ENCODE results near the gene EYA3.
"Not testable (repeated sequence)": the region's sequence is repeated elsewhere in the genome, so short reads cannot be mapped to it uniquely, and the experiment has no call there.

Gene EYA3

GRCh38 chr1:28027238-28027637 is 61.2 kb downstream of the EYA3 start:
- no peak for DNase-seq

DNA sequence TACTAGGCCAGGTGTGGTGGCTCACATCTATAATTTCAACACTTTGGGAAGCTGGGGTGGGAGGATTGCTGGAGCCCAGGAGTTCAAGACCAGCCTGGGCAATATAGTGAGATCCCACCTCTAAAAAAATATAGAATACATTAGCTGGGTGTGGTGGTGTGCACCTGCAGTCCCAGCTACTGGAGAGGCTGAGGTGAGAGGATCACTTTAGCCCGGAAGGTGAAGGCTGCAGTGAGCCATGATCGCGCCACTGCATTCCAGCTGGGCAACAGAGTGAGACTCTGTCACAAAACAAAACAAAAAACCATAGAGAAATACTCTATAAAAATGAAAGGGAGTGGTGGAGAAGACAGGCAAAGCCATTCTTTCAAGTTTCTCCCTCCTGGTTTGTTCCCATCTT is 62.1 kb downstream of the EYA3 start:
- DNase-seq = no peak

- no peak for DNase-seq
These were observed 67.3 kb downstream of the EYA3 start for GRCh38 chr1:28021064-28021463.

- no peak for DNase-seq
These were observed 77.4 kb downstream of the EYA3 start for GRCh38 chr1:28010969-28011368.

- DNase-seq = not testable (repeated sequence)
These were observed 85.3 kb downstream of the EYA3 start for GRCh38 chr1:28003117-28003516.

DNA sequence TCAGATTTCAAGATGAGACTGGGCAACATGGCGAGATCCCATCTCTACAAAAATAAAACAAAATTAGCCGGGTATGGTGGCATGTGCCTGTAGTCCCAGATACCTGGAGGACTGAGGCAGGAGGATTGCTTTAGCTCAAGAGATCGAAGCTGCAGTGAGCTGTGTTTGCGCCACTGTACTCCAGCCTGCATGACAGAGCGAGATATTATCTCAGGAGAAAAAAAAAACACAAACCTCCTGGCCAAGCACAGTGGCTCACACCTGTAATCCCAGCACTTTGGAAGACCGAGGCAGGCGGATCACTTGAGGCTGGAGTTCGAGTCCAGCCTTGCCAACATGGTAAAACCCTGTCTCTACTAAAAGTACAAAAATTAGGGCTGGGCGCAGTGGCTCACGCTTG is 85.8 kb downstream of the EYA3 start:
- DNase-seq = no peak

DNA sequence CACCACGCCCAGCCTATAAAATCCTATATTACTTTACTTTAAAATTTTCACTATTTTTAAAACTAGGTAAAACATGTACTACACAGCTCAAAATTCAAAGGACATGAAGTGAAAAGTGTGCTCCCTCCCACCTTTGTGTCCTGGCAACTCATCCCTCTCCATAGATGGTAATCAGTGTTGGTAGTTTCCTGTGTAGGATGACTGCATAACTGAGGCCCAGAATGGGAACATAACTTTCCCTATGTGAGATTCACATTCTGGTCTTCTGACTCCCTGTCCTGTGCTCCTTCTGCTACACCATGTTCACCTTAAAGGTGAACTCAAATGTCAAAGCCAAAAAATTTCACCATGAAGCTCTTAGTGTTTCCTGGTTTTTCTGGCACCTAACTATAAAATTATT is 89.4 kb downstream of the EYA3 start:
- DNase-seq = no peak

DNA sequence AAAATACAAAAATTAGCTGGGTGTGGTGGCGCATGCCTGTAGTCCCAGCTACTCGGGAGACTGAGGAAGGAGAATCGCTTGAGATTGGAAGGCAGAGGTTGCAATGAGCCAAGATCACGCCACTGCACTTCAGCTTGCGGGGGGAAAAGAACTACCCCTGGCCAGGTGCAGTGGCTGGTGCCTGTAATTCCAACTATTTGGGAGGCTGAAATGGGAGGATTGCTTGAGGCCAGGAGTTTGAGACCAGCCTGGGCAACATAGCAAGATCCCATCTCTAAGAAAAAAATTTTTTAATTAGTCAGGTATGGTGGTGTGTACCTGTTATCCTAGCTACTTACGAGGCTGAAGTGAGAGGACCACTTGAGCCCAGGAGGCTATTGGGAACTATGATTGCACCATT is 93.9 kb downstream of the EYA3 start:
- DNase-seq = not testable (repeated sequence)

GRCh38 chr1:27994060-27994459 is 94.3 kb downstream of the EYA3 start:
- DNase-seq = no peak

- DNase-seq = no peak
These were observed 95.2 kb downstream of the EYA3 start for GRCh38 chr1:27993241-27993640.

DNA sequence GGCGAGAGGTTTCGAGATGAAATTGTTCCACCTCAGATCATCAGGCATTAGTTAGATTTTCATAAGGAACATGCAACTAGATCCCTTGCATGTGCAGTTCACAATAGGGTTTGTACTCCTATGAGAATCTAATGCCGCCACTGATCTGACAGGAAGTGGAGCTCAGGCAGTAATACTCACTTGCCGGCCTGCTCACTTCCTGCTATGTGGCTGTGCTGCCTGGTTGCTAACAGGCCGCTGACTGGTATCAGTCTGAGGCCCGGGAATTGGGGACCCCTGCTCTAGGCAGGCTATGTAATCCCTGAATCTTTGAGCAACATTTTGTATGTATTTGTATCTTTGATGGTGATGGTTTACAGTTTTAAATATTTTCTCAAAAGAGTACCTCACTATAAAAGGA is 96.1 kb downstream of the EYA3 start:
- no peak for DNase-seq

- DNase-seq = no peak
These were observed 97.4 kb downstream of the EYA3 start for GRCh38 chr1:27990920-27991537.

GRCh38 chr1:27981145-27981544 is 107.3 kb downstream of the EYA3 start:
- no peak for DNase-seq

GRCh38 chr1:27980216-27980845 is 108.1 kb downstream of the EYA3 start:
- no peak for DNase-seq

DNA sequence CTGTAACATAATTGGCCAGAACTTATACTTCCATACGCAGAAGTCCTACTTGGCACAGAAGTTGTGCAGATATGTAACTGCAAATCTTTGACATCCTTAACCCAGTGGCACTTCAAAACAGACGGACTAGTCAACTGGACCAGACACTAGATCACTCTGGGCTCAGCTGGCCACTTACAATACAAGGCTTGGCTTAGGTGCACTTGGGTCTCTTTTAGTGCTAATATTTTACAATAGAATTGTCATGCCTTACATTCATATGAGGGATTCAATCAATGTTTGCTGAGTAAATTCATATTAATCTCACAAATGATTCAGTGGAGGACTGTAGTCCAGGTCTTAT is 108.6 kb downstream of the EYA3 start:
- no peak for DNase-seq

- DNase-seq = peak; percentile 45
These were observed 109.1 kb downstream of the EYA3 start for GRCh38 chr1:27979151-27979858.

DNA sequence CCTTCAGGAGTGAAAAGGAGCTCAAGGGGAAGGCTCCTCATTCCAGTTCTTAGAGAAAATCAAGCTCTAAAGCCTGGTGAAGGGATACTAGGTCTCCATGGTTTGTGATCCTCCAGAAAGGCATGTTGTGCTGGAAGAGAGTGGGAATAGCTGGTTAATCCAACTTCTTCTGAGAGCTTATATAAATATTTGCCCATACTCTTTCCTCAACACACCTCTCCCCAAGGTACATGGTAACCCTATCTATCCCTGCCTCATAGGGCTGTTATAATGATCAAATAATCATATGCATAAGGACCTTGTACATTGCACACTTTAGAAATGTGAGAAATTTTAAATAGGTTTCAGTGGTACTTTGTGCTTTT is 114.0 kb downstream of the EYA3 start:
- DNase-seq = no peak

- DNase-seq = no peak
These were observed 114.5 kb downstream of the EYA3 start for GRCh38 chr1:27973771-27974416.

DNA sequence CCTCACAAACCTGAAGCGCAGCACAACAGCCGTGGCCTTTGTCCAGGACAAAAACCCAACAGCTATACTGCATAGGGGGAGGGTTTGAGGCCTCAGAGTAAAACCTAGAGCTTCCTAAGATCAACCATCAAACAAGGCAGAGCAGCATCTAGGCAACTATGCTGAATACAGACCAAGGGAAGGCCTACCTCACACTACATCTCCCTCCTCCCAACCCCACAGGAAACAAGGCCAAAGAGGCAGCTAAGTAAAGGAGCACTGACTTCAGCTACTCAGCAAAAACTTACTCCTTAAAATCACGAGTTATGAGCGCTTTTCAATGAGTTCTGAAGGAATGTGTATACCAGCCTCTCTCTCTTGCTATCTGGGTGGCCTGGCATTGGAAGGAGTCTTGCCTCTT is 116.3 kb downstream of the EYA3 start:
- no peak for DNase-seq

DNA sequence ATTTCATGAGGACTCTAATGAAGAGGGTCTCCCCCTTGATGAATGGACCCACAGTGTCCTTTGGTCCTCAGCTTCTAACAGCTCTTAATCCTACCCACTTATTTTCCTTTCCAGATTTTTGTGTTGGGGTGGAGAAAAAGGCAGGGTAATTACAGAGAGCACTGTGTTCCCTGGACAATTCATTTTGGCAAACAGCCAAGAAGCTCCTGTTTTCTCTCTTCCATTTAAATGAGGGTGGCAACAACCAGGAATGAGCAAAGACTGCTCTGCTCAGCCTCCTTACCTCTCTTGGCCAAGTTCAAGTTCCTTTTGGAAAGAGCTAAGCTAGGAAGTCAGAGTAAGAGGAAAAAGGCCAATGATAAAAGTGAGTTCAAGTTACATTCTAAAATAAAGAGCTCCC is 116.7 kb downstream of the EYA3 start:
- DNase-seq = no peak

- DNase-seq = no peak
These were observed 118.0 kb downstream of the EYA3 start for GRCh38 chr1:27970401-27970800.

GRCh38 chr1:27968692-27969091 is 119.7 kb downstream of the EYA3 start:
- DNase-seq = no peak

DNA sequence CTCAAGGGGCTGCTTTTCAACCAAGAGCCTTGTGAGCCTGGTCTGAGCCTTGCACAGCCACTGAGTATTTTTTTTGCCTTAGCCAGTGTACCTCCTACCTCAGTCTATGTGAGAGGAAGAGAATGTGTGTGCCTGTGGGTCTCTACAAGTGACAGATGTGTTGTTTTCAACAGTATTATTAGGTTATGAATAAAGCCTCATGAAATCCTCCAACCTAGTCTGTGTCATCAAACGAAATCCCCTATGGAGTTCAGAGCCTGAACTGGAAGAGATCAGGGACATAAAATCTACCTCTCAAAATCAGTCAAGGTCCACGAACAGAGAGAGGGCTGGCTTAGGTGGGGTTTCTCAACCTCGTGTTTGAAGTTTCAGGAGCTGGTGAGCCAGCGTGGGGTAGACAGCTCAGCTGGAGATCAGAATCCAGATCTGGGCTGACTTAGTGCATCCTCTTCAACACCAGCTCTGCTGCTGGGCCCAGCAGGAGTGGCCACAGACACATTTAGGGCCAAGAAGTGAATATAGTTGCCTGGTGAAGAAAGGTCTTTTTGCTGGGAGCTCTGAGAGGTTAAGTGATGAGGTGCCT is 120.4 kb downstream of the EYA3 start:
- no peak for DNase-seq
